Activated CD8-positive, alpha-beta T cell treated with anti-CD3 and anti-CD28 coated beads for 36 hours (primary cell): ENCODE measurements around the gene STK39. TPM values are rescaled to one million over a fixed set of nuclear protein-coding genes. Genes with fewer than 3 reads are reported as not detected.

ENCODE experiments used
- ATAC-seq: fragments of 200-7000 bp; cut with Tn5 transposase; one replicate; pipeline ENCODE4 v1.10.0; 2021; ENCODE audit warnings: mild to moderate bottlenecking, moderate library complexity
- CTCF ChIA-PET: fragments of 350-600 bp; sonication (Branson Sonifier 250); formaldehyde crosslinking; loops from one replicate; lab custom pipeline; 2021; ENCODE audit warnings: antibody characterized with exemption; lab: Charles Lee
- POLR2A ChIA-PET: fragments of 350-600 bp; sonication (Branson Sonifier 250); formaldehyde crosslinking; loops from one replicate; lab custom pipeline; 2021; ENCODE audit warnings: antibody characterized with exemption; lab: Charles Lee
- DNase-seq: peaks from one replicate; pipeline ENCODE4 v3.0.0-alpha.2; 2020
- H3K27ac Mint-ChIP-seq: one replicate; pipeline ENCODE4 v1.8.0; 2021; ENCODE audit warnings: mild to moderate bottlenecking, mixed read lengths
- H3K27me3 Mint-ChIP-seq: one replicate; pipeline ENCODE4 v1.8.0; 2021; ENCODE audit warnings: mixed read lengths
- H3K36me3 Mint-ChIP-seq: one replicate; pipeline ENCODE4 v1.8.0; 2021; ENCODE audit warnings: low read depth, mixed read lengths
- H3K4me1 Mint-ChIP-seq: one replicate; pipeline ENCODE4 v1.8.0; 2021; ENCODE audit warnings: low read depth, mixed read lengths
- H3K4me3 Mint-ChIP-seq: one replicate; pipeline ENCODE4 v1.8.0; 2021; ENCODE audit warnings: mild to moderate bottlenecking, moderate library complexity, mixed read lengths
- H3K9me3 Mint-ChIP-seq: one replicate; pipeline ENCODE4 v1.8.0; 2021; ENCODE audit warnings: mixed read lengths
- intact Hi-C: fragments of 100-400 bp; cut with micrococcal nuclease; formaldehyde crosslinking; loops from one replicate; pipeline ENCODE4 v1.10.0; 2022
- total RNA-seq, 2 experiments: library from RNA; stranded (reverse); gene quantifications; one replicate each; pipeline ENCODE4 v1.2.3, GENCODE V29; 2021
- TF ChIP-seq, protein P1 (sequence below): fragments of 200-600 bp; IDR thresholded peaks from one replicate; pipeline ENCODE4 v1.8.0; 2022; ENCODE audit warnings: antibody characterized with exemption, mild to moderate bottlenecking

The STK39 gene
- total RNA-seq, 2 experiments from 2014 or later, result 32.8 to 33.9 TPM

DNA sequence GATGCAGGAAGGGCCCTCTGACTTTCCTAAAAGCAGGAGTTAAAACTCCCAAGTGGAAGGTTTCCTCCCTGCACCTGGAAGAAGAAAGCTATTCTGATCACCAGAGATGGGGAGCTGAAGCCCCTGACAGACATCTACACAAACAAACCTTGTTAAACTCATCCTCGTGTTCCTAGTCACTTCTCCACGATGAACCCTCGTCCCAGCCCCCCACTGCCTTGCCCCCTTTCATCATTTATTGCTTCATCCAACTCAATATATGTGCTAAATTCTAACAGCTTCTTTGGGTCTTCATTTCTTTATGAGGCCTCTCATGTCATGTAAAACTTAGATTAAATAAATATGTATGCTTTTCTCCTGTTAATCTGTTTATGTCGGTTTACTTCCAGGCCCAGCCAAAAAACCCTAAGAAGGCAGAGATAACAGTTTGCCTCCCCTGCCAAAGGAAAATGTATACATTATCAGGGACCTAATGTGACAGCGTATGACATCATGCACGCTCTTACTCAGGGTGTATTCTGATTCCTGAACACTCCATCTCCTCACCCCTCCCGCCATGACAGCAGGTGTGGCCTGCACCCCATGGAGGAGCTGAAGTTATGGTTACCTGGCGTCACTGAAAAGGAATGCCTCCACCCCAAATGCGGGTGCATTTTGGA, 287.2 kb downstream of the STK39 start:
- DNase-seq (no peak), ATAC-seq (no peak)
- no peak overlapping the region for H3K27ac Mint-ChIP-seq
- ChIA-PET CTCF (interaction anchor here (1.7 kb wide), 1 partner anchor 11 kb away, joined by 4 read pairs; no protein-coding TSS in a partner anchor), POLR2A (no interaction called here)
- no peaks in the 10 kb centered on the region for H3K4me1 Mint-ChIP-seq
- H3K9me3 Mint-ChIP-seq, result no peaks in the 10 kb centered on the region
- TF ChIP-seq, protein P1, sequence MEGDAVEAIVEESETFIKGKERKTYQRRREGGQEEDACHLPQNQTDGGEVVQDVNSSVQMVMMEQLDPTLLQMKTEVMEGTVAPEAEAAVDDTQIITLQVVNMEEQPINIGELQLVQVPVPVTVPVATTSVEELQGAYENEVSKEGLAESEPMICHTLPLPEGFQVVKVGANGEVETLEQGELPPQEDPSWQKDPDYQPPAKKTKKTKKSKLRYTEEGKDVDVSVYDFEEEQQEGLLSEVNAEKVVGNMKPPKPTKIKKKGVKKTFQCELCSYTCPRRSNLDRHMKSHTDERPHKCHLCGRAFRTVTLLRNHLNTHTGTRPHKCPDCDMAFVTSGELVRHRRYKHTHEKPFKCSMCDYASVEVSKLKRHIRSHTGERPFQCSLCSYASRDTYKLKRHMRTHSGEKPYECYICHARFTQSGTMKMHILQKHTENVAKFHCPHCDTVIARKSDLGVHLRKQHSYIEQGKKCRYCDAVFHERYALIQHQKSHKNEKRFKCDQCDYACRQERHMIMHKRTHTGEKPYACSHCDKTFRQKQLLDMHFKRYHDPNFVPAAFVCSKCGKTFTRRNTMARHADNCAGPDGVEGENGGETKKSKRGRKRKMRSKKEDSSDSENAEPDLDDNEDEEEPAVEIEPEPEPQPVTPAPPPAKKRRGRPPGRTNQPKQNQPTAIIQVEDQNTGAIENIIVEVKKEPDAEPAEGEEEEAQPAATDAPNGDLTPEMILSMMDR, result no peak
- intact Hi-C loops, result loop anchor here (10.0 kb wide), 1 partner anchor 155 kb away; no protein-coding TSS in a partner anchor
- no peaks in the 10 kb centered on the region for H3K27me3 Mint-ChIP-seq
- H3K4me3 Mint-ChIP-seq, result no peak overlapping the region
- peaks cover 28% of the 10 kb centered on the region for H3K36me3 Mint-ChIP-seq

DNA sequence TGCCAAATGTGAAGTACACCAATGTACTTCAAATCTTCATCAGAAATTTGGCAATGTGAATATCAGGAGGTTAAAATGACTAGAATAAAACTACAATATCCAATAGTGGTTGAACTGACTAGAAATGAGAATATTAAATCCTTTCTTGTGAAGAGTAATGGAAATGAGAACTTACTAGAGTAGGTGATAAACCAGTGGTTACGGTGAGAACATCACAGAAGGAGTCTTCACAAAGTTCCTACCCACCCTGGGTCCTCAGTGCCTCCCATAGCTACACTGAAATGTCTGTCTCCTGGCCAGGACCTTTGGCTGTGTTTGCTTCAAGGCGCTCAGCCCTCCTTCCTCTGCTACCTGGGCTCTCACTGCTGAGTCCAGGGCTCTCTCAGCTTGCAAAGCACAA, 289.7 kb downstream of the STK39 start:
- ATAC-seq (no peak), DNase-seq (no peak)
- Mint-ChIP-seq H3K4me3 (no peak overlapping the region), H3K4me1 (no peaks in the 10 kb centered on the region), H3K36me3 (peaks cover 19% of the 10 kb centered on the region), H3K27me3 (no peaks in the 10 kb centered on the region), H3K9me3 (no peaks in the 10 kb centered on the region), H3K27ac (no peak overlapping the region)
- CTCF ChIA-PET, result no interaction called here
- POLR2A ChIA-PET, result no interaction called here
- TF ChIP-seq, protein P1, result no peak
- intact Hi-C loops, result no loop called here

GRCh38 chr2:167955264-167955906, 292.0 kb downstream of the STK39 start:
- TF ChIP-seq, protein P1, result no peak

GRCh38 chr2:167954495-167954894, 292.9 kb downstream of the STK39 start:
- TF ChIP-seq, protein P1, result no peak
- ATAC-seq, result no peak
- Mint-ChIP-seq H3K4me3 (no peak overlapping the region), H3K4me1 (no peaks in the 10 kb centered on the region), H3K36me3 (peaks cover 8% of the 10 kb centered on the region), H3K9me3 (no peaks in the 10 kb centered on the region), H3K27me3 (no peaks in the 10 kb centered on the region), H3K27ac (no peak overlapping the region)
- DNase-seq, result no peak
- POLR2A ChIA-PET, result no interaction called here
- CTCF ChIA-PET, result no interaction called here
- intact Hi-C loops, result no loop called here

More at GRCh38 chr2:167955264-167955906, 292.0 kb downstream of the STK39 start:
- intact Hi-C loops, result no loop called here
- CTCF ChIA-PET, result no interaction called here
- Mint-ChIP-seq H3K27ac (no peak overlapping the region), H3K27me3 (no peaks in the 10 kb centered on the region), H3K36me3 (peaks cover 12% of the 10 kb centered on the region), H3K4me3 (no peak overlapping the region), H3K9me3 (no peaks in the 10 kb centered on the region), H3K4me1 (no peaks in the 10 kb centered on the region)
- ATAC-seq (no peak), DNase-seq (no peak)
- POLR2A ChIA-PET, result no interaction called here

GRCh38 chr2:167953776-167954175, 293.6 kb downstream of the STK39 start:
- ChIA-PET POLR2A (no interaction called here), CTCF (no interaction called here)
- no peak overlapping the region for H3K4me3 Mint-ChIP-seq
- intact Hi-C loops, result no loop called here
- TF ChIP-seq, protein P1, result no peak
- H3K36me3 Mint-ChIP-seq, result peaks cover 6% of the 10 kb centered on the region
- DNase-seq (no peak), ATAC-seq (no peak)
- H3K27me3 Mint-ChIP-seq, result no peaks in the 10 kb centered on the region
- H3K9me3 Mint-ChIP-seq, result no peaks in the 10 kb centered on the region
- no peak overlapping the region for H3K27ac Mint-ChIP-seq
- H3K4me1 Mint-ChIP-seq, result no peaks in the 10 kb centered on the region
